WTC11 (cell line): ENCODE data around the gene NRXN2. TPM values are rescaled to one million over a fixed set of nuclear protein-coding genes. Genes with fewer than 3 reads are reported as not detected.

Experiments
- ATAC-seq: fragments of 200-7000 bp; cut with Tn5 transposase; 2 replicates; pipeline ENCODE4 v1.10.0; 2021; ENCODE audit warnings: mild to moderate bottlenecking, moderate library complexity
- CTCF ChIA-PET: fragments of 300-600 bp; sonication (Branson Sonifier 250); formaldehyde crosslinking; loops from one replicate; lab custom pipeline; 2021; ENCODE audit warnings: antibody characterized with exemption; lab: Charles Lee
- POLR2A ChIA-PET: fragments of 350-600 bp; sonication (Branson Sonifier 250); formaldehyde crosslinking; loops from one replicate; lab custom pipeline; 2021; ENCODE audit warnings: antibody characterized with exemption; lab: Charles Lee
- DNase-seq: peaks from one replicate; pipeline ENCODE4 v3.0.0; 2021; ENCODE audit warnings: low spot score
- H3K27ac Mint-ChIP-seq: 2 replicates; pipeline ENCODE4 v1.8.0; 2021; ENCODE audit warnings: mixed read lengths
- H3K27me3 Mint-ChIP-seq: 2 replicates; pipeline ENCODE4 v1.8.0; 2021; ENCODE audit warnings: low read depth, mild to moderate bottlenecking, moderate library complexity, mixed read lengths
- H3K36me3 Mint-ChIP-seq: 2 replicates; pipeline ENCODE4 v1.8.0; 2021; ENCODE audit warnings: mixed read lengths
- H3K4me1 Mint-ChIP-seq: 2 replicates; pipeline ENCODE4 v1.8.0; 2022; ENCODE audit warnings: mixed read lengths
- H3K4me3 Mint-ChIP-seq: 2 replicates; pipeline ENCODE4 v1.8.0; 2021; ENCODE audit warnings: mild to moderate bottlenecking, moderate library complexity, mixed read lengths
- H3K9me3 Mint-ChIP-seq: 2 replicates; pipeline ENCODE4 v1.8.0; 2021; ENCODE audit warnings: mixed read lengths
- FOXK1 ChIP-seq: sonication (generic); formaldehyde crosslinking; IDR thresholded peaks from 2 replicates; pipeline ENCODE4 v1.8.0; 2022; ENCODE audit warnings: mild to moderate bottlenecking, moderate library complexity, missing genetic modification reagents
- FOXP1 ChIP-seq: sonication (generic); formaldehyde crosslinking; IDR thresholded peaks from 2 replicates; pipeline ENCODE4 v1.8.0; 2022; ENCODE audit warnings: missing genetic modification reagents, mild to moderate bottlenecking, moderate library complexity, borderline replicate concordance
- GRHL2 ChIP-seq: fragments of 250-450 bp; sonication (Bioruptor Pico); IDR thresholded peaks from 2 replicates; pipeline ENCODE4 v1.8.0; 2022; ENCODE audit warnings: mild to moderate bottlenecking, moderate library complexity; ENCODE audit not compliant: insufficient replicate concordance, severe bottlenecking
- JUN ChIP-seq: sonication (generic); formaldehyde crosslinking; IDR thresholded peaks from 2 replicates; pipeline ENCODE4 v1.8.0; 2023; ENCODE audit warnings: mild to moderate bottlenecking, missing genetic modification reagents
- NFE2L1 ChIP-seq: sonication (generic); formaldehyde crosslinking; IDR thresholded peaks from 2 replicates; pipeline ENCODE4 v1.8.1; 2023; ENCODE audit warnings: missing genetic modification reagents
- NR3C1 ChIP-seq: sonication (generic); formaldehyde crosslinking; conservative IDR thresholded peaks from 2 replicates; pipeline ENCODE4 v1.8.1; 2023; ENCODE audit warnings: low read depth, mild to moderate bottlenecking, missing genetic modification reagents
- OVOL2 ChIP-seq: fragments of 250-450 bp; sonication (Bioruptor Pico); IDR thresholded peaks from 2 replicates; pipeline ENCODE4 v1.9.0; 2021; ENCODE audit warnings: mild to moderate bottlenecking, borderline replicate concordance
- PRRX2 ChIP-seq: fragments of 250-450 bp; sonication (Bioruptor Pico); IDR thresholded peaks from 2 replicates; pipeline ENCODE4 v1.8.0; 2021; ENCODE audit warnings: mild to moderate bottlenecking
- TCF7 ChIP-seq: sonication (generic); formaldehyde crosslinking; IDR thresholded peaks from 2 replicates; pipeline ENCODE4 v1.8.0; 2022; ENCODE audit warnings: mild to moderate bottlenecking, low read depth, missing genetic modification reagents, moderate library complexity
- ZNF263 ChIP-seq: sonication (generic); formaldehyde crosslinking; IDR thresholded peaks from 2 replicates; pipeline ENCODE4 v1.8.1; 2022; ENCODE audit warnings: low read depth, mild to moderate bottlenecking, moderate library complexity, missing genetic modification reagents
- total RNA-seq: library from RNA; stranded (reverse); gene quantifications from 3 replicates; pipeline ENCODE4 v1.2.3, GENCODE V29; 2021
- TF ChIP-seq, protein P1 (sequence below): fragments of 250-450 bp; sonication (Bioruptor Pico); IDR thresholded peaks from 2 replicates; pipeline ENCODE4 v1.9.0; 2021; ENCODE audit warnings: mild to moderate bottlenecking
- TF ChIP-seq, protein P2 (sequence below): sonication (generic); formaldehyde crosslinking; IDR thresholded peaks from 2 replicates; pipeline ENCODE4 v1.8.1; 2022; ENCODE audit warnings: mild to moderate bottlenecking, missing genetic modification reagents, moderate library complexity, borderline replicate concordance
- TF ChIP-seq, protein P3 (sequence below): sonication (generic); formaldehyde crosslinking; IDR thresholded peaks from 2 replicates; pipeline ENCODE4 v1.8.0; 2022; ENCODE audit warnings: mild to moderate bottlenecking, missing genetic modification reagents
- TF ChIP-seq, protein P4 (sequence below): sonication (generic); formaldehyde crosslinking; IDR thresholded peaks from 2 replicates; pipeline ENCODE4 v1.8.1; 2023; ENCODE audit warnings: mild to moderate bottlenecking, missing genetic modification reagents, borderline replicate concordance
- TF ChIP-seq, protein P5 (sequence below): sonication (generic); formaldehyde crosslinking; IDR thresholded peaks from 2 replicates; pipeline ENCODE4 v1.8.0; 2022; ENCODE audit warnings: mild to moderate bottlenecking, missing genetic modification reagents
- TF ChIP-seq, protein P6 (sequence below): sonication (generic); formaldehyde crosslinking; IDR thresholded peaks from 2 replicates; pipeline ENCODE4 v1.8.0; 2022; ENCODE audit warnings: missing genetic modification reagents

The NRXN2 gene
- total RNA-seq, 1 experiment from 2014 or later: 8.6 TPM

DNA sequence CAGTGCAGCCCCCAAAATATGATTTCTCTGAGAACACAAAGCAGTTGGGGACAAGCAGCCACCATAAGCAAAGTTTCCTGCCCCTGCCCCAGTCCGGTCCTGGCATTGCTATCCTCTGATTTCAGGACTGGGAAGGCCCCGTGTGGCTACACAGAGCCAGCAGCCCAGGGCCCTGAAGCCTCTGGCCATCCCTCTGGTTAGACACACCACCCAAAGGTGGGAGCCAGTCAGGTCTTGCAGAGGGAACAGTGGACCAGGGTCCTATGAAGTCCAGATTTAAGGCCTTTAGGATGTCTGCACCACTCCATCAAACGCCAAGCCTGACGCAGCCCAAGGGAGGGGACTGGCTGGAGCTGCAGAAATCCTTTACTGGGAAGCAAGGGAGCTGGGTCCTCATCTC, 68.6 kb downstream of the NRXN2 start:
- TF ChIP-seq ZNF263 (CRISPR knock-in tag) (no peak), OVOL2 (CRISPR knock-in tag) (no peak), NR3C1 (CRISPR knock-in tag) (no peak), TCF7 (CRISPR knock-in tag) (no peak), FOXP1 (no peak), FOXK1 (no peak), NFE2L1 (CRISPR knock-in tag) (no peak), PRRX2 (no peak), JUN (CRISPR knock-in tag) (no peak), GRHL2 (CRISPR knock-in tag) (no peak)
- TF ChIP-seq, protein P1, sequence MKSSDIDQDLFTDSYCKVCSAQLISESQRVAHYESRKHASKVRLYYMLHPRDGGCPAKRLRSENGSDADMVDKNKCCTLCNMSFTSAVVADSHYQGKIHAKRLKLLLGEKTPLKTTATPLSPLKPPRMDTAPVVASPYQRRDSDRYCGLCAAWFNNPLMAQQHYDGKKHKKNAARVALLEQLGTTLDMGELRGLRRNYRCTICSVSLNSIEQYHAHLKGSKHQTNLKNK (CRISPR knock-in tag): no peak
- TF ChIP-seq, protein P2, sequence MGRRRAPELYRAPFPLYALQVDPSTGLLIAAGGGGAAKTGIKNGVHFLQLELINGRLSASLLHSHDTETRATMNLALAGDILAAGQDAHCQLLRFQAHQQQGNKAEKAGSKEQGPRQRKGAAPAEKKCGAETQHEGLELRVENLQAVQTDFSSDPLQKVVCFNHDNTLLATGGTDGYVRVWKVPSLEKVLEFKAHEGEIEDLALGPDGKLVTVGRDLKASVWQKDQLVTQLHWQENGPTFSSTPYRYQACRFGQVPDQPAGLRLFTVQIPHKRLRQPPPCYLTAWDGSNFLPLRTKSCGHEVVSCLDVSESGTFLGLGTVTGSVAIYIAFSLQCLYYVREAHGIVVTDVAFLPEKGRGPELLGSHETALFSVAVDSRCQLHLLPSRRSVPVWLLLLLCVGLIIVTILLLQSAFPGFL (CRISPR knock-in tag): no peak
- TF ChIP-seq, protein P3, sequence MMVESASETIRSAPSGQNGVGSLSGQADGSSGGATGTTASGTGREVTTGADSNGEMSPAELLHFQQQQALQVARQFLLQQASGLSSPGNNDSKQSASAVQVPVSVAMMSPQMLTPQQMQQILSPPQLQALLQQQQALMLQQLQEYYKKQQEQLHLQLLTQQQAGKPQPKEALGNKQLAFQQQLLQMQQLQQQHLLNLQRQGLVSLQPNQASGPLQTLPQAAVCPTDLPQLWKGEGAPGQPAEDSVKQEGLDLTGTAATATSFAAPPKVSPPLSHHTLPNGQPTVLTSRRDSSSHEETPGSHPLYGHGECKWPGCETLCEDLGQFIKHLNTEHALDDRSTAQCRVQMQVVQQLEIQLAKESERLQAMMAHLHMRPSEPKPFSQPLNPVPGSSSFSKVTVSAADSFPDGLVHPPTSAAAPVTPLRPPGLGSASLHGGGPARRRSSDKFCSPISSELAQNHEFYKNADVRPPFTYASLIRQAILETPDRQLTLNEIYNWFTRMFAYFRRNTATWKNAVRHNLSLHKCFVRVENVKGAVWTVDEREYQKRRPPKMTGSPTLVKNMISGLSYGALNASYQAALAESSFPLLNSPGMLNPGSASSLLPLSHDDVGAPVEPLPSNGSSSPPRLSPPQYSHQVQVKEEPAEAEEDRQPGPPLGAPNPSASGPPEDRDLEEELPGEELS (CRISPR knock-in tag): no peak
- TF ChIP-seq, protein P4, sequence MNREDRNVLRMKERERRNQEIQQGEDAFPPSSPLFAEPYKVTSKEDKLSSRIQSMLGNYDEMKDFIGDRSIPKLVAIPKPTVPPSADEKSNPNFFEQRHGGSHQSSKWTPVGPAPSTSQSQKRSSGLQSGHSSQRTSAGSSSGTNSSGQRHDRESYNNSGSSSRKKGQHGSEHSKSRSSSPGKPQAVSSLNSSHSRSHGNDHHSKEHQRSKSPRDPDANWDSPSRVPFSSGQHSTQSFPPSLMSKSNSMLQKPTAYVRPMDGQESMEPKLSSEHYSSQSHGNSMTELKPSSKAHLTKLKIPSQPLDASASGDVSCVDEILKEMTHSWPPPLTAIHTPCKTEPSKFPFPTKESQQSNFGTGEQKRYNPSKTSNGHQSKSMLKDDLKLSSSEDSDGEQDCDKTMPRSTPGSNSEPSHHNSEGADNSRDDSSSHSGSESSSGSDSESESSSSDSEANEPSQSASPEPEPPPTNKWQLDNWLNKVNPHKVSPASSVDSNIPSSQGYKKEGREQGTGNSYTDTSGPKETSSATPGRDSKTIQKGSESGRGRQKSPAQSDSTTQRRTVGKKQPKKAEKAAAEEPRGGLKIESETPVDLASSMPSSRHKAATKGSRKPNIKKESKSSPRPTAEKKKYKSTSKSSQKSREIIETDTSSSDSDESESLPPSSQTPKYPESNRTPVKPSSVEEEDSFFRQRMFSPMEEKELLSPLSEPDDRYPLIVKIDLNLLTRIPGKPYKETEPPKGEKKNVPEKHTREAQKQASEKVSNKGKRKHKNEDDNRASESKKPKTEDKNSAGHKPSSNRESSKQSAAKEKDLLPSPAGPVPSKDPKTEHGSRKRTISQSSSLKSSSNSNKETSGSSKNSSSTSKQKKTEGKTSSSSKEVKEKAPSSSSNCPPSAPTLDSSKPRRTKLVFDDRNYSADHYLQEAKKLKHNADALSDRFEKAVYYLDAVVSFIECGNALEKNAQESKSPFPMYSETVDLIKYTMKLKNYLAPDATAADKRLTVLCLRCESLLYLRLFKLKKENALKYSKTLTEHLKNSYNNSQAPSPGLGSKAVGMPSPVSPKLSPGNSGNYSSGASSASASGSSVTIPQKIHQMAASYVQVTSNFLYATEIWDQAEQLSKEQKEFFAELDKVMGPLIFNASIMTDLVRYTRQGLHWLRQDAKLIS (CRISPR knock-in tag): no peak
- TF ChIP-seq, protein P5, sequence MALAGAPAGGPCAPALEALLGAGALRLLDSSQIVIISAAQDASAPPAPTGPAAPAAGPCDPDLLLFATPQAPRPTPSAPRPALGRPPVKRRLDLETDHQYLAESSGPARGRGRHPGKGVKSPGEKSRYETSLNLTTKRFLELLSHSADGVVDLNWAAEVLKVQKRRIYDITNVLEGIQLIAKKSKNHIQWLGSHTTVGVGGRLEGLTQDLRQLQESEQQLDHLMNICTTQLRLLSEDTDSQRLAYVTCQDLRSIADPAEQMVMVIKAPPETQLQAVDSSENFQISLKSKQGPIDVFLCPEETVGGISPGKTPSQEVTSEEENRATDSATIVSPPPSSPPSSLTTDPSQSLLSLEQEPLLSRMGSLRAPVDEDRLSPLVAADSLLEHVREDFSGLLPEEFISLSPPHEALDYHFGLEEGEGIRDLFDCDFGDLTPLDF (CRISPR knock-in tag): no peak
- TF ChIP-seq, protein P6, sequence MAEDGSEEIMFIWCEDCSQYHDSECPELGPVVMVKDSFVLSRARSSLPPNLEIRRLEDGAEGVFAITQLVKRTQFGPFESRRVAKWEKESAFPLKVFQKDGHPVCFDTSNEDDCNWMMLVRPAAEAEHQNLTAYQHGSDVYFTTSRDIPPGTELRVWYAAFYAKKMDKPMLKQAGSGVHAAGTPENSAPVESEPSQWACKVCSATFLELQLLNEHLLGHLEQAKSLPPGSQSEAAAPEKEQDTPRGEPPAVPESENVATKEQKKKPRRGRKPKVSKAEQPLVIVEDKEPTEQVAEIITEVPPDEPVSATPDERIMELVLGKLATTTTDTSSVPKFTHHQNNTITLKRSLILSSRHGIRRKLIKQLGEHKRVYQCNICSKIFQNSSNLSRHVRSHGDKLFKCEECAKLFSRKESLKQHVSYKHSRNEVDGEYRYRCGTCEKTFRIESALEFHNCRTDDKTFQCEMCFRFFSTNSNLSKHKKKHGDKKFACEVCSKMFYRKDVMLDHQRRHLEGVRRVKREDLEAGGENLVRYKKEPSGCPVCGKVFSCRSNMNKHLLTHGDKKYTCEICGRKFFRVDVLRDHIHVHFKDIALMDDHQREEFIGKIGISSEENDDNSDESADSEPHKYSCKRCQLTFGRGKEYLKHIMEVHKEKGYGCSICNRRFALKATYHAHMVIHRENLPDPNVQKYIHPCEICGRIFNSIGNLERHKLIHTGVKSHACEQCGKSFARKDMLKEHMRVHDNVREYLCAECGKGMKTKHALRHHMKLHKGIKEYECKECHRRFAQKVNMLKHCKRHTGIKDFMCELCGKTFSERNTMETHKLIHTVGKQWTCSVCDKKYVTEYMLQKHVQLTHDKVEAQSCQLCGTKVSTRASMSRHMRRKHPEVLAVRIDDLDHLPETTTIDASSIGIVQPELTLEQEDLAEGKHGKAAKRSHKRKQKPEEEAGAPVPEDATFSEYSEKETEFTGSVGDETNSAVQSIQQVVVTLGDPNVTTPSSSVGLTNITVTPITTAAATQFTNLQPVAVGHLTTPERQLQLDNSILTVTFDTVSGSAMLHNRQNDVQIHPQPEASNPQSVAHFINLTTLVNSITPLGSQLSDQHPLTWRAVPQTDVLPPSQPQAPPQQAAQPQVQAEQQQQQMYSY (CRISPR knock-in tag): no peak
- no peak overlapping the region for H3K27ac Mint-ChIP-seq

More for the DNA sequence above, 68.6 kb downstream of the NRXN2 start:
- DNase-seq: no peak
- Mint-ChIP-seq H3K27me3 (peaks cover 11% of the 10 kb centered on the region), H3K9me3 (no peaks in the 10 kb centered on the region), H3K4me1 (peaks cover 5% of the 10 kb centered on the region), H3K36me3 (no peaks in the 10 kb centered on the region), H3K4me3 (no peak overlapping the region)
- ATAC-seq: no peak
- ChIA-PET CTCF (interaction anchor here (0.7 to 9.3 kb wide), 8 partner anchors 10 to 206 kb away, joined by 3 to 97 read pairs (median 4); partner anchors contain the start of gene SF1), POLR2A (no interaction called here)
